ENCODE measurements around the gene TBXA2R.
"Not testable (repeated sequence)": the region's sequence is repeated elsewhere in the genome, so short reads cannot be mapped to it uniquely, and the experiment has no call there.

Gene TBXA2R

DNA sequence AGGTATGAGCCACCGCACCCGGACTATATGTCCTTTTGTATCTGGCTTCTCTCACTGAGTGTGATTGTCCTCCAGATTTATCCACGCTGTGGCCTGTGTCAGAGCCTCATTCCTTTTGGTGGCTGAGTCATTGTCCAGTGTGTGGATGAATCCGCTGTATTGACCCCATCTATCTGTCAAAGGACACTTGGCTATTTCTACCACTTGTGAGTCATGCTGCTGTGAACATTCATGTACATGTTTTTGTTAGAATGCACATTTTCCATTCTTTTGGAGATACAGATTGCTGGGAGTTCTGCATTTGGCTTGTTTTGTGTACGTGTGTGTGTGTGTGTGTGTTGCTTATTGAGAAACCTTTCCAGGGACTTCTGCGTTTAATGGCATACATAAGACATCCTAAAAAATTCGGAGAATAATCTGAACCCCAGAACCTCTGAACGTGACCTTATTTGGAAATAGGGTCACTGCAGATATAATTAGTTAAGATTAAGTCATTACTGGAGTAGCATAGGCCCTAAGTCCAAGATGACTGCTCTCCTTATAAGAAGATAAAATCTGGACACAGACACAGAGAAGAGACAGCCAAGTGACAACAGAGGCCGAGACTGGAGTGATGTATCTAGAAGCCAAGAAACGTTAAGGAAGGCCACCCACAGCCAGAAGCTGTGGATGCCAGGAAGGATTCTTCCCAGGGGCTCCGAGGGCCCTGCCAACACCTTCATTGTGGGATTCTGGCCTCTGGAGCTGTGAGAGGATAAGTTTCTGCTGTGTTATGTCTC lies 26.3 kb downstream of the TBXA2R start:
- no peak for DNase-seq (ENCODE audit: low read depth, low spot score)

DNA sequence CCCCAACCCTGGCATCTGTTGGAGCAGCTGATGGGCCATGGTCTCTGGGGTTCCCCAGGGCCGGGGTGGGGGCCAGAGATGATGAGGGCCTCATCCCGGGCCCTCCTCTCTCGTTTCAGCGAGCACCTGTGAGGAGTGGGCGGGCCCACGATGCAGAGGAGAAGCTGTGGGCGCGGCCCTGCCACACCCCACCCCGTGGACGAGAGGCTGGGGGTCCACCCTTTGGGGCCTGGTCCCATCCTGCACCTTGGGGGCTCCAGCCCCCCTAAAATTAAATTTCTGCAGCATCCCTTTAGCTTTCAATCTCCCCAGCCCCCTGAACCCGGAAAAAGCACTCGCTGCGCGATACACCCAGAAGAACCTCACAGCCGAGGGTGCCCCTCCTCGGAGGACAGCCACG lies 28.3 kb downstream of the TBXA2R start:
- no peak for DNase-seq (ENCODE audit: low read depth, low spot score)

DNA sequence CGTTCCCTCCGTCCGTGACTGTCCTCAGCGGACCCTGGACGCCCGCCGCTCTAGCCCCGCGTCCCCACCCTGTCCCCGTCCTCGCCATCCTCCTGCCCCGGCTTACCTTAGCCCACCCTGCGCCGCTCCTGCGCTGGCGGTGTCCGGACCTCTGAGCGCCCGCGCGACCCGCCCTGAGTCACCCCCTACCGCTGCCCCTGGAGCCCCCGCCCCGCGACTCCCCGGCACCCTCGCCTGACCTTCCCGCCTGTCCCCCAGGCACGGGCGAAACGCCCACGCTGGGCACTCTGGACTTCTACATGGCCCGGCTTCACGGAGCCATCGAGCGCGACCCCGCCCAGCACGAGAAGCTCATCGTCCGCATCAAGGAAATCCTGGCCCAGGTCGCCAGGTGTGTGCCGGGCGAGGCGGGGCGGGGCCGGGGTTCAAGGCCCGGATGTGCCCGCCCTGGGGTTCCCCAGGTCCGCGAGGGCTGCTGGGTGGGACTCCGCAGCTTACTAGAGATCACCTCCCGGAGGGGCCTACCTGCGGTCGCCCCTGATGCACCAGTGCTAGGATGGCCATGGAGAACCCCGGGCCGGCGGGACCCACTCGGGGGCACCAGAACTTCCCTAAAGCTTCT lies 28.8 kb downstream of the TBXA2R start:
- no peak for DNase-seq (ENCODE audit: low read depth, low spot score)

DNA sequence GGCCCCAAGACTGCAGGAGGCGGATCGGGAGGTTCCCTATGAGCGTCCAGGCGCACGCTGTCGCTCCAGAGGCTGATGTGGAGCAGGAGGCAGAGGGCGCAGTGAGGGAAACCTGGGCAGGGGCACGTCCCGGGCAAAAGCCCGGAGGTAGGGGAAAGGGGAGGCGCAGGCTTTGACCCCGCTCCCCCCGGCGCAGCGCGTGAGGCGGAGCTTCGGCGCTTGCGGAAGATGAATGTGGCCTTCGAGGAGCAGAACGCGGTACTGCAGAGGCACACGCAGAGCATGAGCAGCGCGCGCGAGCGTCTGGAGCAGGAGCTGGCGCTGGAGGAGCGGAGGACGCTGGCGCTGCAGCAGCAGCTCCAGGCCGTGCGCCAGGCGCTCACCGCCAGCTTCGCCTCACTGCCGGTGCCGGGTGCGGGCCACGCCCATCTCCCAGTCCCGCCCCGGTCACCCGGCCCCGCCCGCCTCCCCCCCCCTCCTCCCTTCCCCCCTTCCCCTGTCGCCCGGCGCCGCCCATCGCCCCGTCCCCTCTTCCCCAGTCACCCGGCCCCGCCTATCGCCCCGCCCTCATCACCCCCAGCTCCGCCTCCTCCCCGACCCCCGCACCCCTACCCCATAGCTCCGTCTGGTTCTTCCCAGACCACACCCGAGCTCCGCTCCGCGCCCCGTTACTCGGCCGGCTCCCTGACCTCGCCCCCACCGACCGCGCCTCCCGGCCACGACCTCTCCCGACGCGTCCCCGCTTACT lies 29.8 kb downstream of the TBXA2R start:
- DNase-seq (ENCODE audit: low read depth, low spot score) = no peak

DNA sequence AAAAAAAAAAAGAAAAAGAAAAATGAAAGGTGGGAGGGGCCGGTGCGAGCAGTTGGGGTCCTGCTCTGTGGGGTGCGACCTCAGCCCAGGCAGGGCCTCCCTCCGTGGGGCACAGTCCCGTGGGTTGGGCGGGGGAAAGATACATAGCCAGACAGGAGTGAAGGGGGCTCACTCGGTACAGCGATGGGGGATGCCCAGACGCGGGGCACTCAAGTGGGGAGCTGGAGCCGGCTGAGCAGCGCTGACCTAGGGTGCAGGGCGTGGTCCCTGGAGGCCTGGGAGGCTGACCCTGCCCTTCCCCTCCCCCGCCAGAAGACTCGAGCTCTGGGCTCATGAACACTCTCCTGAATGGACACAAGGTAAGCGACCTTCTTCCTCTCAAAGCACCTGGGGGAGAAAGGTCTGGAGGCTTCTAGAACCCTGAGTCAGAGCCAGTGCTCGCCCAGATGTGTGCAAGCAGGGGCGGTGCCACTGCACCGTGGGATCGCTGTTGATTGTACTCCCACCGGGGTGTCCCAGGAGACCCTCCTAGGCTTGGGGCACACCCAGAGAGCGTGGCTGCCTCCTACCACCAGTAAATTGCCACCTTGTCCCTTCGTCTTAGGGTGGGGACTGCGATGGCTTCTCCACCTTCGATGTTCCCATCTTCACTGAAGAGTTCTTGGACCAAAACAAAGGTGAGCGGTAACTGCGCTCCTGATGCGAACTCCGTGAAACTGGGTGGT lies 30.6 kb downstream of the TBXA2R start:
- no peak for DNase-seq (ENCODE audit: low read depth, low spot score)

DNA sequence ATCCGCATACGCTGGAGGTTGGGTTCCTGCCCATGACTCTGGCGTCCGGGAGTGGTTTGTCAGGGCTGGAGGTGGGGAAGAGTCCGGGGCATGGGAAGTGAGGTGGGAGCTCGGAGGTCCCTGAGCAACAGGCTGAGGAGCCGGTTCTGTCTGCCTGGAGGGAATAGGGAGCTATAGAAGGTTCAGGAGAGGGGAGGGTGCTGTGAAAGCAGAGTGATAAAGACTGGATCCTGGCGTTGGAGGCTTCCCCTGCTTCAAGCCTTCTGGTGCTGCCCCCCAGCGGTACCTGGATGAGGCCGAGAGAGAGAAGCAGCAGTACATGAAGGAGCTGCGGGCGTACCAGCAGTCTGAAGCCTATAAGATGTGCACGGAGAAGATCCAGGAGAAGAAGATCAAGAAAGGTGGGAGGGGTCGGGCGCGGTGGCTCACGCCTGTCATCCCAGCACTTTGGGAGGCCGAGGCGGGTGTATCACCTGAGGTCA lies 31.4 kb downstream of the TBXA2R start:
- no peak for DNase-seq (ENCODE audit: low read depth, low spot score)

DNA sequence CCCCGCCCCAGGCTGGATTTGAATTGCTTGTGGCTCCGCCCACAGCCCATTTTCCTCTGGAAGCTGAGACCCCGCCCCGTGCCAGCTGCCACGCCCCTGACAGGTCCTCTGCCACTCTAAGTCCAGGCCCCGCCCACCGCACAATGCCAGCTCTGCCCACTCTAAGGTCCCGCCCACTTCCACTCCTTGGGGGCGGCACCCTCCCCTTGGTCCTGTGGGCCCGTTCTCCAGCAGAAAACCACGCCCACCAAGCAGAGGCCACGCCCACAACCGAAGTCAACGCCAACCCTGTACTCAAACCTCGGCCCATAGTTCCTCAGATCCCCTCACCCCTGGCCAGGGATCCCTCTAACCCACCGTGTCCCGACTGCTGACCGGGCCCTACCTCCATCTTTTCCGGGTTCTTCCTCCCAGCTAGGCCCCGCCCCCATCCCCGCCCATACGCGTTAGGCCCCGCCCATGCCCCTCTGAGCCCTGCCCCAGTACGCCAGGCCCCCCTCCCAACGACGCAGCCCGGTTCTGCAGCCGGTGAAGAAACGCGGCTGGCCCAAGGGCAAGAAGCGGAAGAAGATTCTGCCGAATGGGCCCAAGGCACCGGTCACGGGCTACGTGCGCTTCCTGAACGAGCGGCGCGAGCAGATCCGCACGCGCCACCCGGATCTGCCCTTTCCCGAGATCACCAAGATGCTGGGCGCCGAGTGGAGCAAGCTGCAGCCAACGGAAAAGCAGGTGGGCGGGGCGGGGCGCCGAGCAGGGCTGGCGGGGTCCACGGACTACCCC lies 32.6 kb downstream of the TBXA2R start:
- DNase-seq (ENCODE audit: low read depth, low spot score) = peak; percentile 61

DNA sequence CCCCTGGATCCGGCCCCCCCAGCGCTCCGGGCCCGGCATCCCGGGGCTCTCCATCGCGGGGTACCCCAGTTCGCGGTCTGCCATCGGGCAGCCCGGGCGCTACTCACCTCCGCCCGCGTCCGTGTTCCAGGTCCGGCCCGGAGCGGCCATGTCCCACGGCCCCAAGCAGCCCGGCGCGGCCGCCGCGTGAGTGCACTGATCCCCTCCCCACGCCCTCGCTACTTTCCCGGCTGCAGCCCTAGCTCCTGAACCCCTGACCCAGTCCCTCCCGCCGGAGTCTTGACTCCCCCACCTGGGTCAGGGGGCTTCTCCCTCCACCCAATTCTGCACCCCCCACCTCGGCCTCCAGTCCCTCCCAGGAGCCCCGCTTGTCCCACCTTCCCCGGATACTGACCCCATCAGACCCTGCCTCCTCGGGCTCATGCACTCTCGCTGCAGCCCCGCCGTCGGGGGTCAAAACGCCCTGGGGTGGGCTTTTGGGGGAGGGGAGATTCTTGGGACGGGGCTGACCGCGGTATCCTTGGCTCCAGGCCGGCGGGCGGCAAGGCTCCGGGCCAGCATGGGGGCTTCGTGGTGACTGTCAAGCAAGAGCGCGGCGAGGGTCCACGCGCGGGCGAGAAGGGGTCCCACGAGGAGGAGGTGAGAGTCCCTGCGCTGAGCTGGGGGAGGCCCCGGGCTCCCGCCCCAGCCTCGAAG lies 33.4 kb downstream of the TBXA2R start:
- DNase-seq (ENCODE audit: low read depth, low spot score) = no peak

DNA sequence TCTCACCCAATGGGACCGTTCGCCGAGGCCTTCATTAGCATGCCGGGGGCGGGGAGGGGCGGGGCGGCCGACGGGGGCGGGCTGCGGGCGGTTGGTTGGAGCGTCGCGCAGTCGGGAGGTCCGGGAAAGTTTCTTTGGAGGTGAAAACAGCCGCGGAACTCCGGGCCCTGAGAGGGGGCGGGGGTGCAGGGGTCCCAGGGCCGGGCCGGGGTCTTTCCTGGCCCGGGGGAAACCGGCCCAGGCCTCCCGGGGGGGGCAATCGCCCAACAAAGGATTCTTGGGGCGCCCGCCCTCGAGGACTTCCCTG lies 33.9 kb downstream of the TBXA2R start, which contains the start of gene HMG20B:
TSS of gene HMG20B (plus strand) at position 90 of the 307 bp plus-strand sequence. CDS start 366 bp downstream, outside the sequence.
- no peak for DNase-seq (ENCODE audit: low read depth, low spot score)

DNA sequence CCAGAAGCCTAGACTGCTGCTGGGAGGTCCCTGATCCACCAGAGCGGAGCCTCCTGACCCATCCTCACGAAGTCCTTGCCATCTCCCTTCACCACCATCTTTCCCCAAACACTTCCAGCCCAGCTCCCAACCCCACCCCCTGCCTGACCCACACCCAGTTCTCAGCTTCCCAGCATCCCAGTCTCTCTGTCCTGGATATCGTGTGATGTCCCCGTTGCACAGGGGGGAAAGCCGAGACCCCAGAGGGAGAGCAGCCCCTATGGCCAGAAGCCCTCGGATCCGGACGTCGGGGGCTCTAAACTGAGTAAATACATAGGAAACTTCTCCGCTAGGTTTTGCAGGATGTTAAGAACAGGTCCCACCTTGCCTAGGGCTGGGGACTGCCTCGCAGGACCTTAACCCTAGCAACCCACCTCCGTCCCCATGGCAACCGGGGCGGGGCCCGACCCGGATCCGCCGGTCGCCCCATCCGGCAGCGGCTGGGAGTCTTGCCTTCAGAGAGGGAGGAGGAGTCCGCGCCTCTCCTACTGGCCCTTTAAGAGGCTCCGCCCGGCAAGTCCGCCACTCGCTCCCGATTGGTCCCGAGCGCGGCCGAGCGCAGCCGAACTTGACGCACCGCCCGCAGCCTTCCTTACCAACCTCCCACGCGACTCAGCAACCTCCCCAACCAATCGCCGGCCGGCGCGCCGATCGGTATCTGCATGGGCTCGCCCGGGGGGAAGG lies 34.4 kb downstream of the TBXA2R start:
- peak; percentile 97 for DNase-seq (ENCODE audit: low read depth, low spot score)

DNA sequence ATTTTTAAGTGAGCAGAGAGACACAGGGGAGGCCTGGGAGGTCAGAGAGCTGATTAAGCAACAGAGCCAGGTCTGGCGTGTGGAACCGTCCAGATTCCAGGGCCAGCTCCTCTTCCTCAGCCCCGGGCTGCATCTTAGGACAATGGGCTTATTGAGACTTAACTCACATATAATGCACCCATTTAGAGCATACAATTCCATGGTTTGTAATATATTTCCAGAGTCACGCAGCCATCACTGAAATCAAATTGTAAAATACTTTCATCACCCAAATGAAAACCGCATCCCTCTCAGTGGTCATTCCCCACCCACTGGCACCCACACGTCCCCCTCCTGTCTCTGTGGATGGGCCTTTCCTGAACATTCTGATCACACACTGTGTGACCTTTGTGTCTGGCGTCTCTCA lies 36.1 kb downstream of the TBXA2R start:
- DNase-seq (ENCODE audit: low read depth, low spot score) = no peak

DNA sequence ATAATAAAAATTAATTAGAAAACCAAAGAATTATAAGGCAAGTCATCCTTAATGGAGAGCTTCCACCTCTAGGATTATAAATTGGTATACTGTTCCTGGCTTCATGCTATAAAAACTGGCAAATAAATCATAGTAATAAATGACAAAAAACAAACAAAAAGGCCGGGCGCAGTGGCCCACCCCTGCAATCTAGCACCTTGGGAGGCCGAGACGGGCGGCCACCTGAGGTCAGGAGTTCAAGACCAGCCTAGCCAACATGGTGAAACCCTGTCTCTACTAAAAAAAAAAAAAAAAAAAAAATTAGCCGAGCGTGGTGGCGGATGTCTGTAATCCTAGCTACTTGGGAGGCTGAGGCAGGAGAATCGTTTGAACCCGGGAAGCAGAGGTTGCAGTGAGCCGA lies 36.6 kb downstream of the TBXA2R start:
- not testable (repeated sequence) for DNase-seq (ENCODE audit: low read depth, low spot score)

DNA sequence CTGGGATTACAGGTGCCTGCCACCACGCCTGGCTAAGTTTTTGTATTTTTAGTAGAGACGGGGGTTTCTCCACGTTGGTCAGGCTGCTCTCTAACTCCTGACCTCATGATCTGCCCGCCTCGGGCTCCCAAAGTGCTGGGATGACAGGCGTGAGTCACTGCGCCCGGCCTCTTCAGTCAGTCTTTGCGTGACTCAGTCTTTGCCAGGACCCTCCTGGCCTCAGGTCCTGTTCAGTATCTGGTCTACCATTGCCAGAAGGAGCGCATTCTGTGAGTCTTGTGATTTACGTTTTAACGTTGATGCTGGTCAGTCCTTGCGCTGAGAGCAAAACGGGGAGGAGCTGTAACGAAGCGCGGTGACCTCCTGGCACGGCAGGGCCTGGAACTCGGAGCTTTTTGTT lies 41.5 kb downstream of the TBXA2R start:
- DNase-seq (ENCODE audit: low read depth, low spot score) = no peak

DNA sequence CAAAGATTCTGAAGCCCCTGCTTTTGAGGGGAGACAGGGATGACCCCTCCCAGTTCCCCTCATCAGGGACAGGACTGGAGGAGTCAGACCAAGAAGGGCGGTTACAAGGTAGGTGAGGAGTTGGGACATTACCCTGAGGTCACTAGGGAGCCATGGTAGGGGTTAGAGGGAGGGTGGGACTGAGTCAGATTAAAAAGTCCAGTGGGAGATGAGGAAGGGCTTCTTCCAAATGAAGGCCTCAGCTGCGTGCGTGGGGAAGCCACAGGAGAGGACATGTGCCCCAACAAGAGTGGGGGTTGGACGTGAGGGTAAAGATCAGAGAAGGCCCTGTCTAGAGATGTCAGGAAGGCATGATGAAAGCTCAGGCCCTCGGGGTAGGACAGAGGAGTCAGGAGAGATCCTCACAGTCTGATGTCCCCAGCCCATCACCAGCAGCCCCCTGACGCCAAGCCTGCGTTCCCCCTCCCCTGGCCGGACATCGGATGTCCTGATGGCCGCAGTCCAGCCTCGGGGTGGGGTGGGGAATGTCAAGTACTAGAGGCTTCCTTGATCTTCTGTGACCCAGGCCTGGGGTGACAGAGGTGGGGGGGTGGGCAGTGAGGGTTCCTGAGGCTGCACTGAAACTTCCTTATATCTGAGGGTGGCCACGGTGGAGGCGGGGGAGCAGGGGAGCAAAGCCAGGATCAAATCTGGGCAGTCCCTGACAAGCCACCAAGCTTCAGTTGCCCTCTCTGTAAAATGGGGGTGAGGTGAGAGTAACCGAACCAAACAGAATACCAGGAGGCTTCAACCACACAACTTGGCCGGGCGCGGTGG lies 42.8 kb downstream of the TBXA2R start:
- no peak for DNase-seq (ENCODE audit: low read depth, low spot score)

DNA sequence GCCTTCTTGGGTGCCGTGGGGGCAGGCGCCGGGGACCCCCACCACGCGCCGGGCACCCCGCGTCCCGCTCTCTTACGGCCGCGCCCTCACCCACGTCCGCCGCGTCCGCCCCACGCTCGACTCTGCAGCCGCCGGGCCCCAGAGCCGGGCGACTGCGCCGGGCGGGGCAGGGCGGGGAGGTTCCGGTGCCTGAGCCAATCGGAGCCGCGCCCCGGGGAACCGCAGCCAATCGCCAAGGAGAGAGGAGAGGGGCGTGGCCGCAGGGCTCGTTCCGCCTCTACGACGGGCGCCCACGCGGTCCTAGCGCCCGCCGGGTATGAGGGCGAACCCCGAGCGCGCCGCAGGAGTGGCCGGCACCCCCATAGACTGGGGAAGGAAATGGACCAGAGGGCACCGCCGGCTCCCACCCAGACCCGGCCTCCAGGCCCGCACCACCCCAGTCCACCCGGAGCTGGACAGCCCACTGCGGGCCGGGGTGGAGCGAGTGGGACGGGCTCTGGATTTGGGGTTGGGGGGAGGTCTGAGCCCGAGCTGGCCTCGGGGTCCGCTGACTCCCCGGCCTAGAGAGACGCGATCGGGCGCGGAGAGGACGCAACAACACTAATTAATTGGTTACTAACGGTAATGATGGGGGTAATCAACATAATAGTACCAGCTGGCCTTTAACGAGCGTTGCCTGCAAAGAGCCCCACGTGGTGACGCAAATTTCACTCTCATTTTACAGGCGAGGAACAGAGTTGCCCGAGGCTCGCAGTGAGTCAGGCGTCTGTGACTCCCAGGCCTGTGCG lies 49.0 kb downstream of the TBXA2R start, which contains the start of gene MFSD12:
TSS of gene MFSD12 (minus strand) at position 126 of the 788 bp plus-strand sequence. CDS start 183 bp downstream, outside the sequence.
- no peak for DNase-seq (ENCODE audit: low read depth, low spot score)

DNA sequence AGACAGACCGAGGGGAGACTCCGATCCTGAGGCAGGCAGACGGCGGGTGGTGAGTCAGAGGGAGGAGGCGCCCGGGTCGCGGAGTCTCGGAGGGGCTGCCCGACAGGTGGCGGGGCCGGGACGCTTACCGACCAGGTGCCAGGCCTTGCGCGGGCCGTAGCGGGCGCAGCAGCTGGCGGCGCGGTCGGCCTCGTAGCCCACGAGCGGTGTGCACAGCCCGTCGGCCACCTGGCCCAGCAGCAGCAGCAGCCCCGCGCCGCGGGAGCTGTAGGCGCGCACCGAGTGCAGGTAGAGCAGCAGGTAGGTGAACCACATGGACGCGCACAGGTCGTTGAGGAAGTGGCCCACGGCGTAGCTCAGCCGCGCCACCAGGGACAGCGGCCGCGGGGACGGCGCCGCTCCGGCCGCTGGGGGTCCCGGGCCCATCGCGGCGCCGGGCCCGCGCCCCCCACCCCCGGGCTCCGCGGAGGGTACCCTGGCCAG lies 49.7 kb downstream of the TBXA2R start:
- DNase-seq (ENCODE audit: low read depth, low spot score) = no peak

DNA sequence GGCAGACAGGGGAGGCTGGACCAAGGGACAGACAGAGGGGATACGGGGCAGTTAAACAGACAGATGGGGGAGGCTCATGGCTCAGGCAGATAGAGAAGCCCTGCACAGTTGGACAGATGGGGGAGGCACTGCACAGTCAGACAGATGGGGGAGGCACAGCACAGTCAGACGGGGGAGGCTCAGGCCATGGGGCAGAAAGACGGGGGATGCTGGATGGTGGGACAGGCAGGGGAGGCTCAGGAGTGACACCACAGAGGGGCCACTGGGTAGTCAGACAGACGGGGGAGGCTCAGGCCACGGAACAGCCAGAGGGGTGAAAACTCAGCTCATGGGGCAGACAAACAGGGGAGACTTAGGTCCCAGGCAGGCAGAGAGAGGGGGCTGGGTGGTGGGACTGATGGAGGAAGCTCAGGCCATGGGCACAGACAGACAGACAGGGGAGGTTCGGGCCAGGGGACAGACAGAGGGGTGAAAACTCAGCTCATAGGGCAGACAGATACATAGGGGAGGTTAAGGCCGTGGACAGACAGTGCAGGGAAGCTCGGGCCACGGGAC lies 50.2 kb downstream of the TBXA2R start:
- DNase-seq (ENCODE audit: low read depth, low spot score) = no peak

Data from iPS DF 19.7 (cell line).